ENCODE measurements around the gene TECPR1. TPM values are rescaled to one million over a fixed set of nuclear protein-coding genes. Genes with fewer than 3 reads are reported as not detected.

The TECPR1 gene
- total RNA-seq, 1 experiment from 2014 or later = 12.9 TPM

- no peaks in the 10 kb centered on the region for H3K9me3 Mint-ChIP-seq (ENCODE audit: low read depth, unreplicated experiment)
- H3K27ac Mint-ChIP-seq (ENCODE audit: unreplicated experiment) = no peak within 1 kb of the TSS
- no peak for TF ChIP-seq CTCF (IDR thresholded peaks at IDR 0.05; ENCODE audit: unreplicated experiment)
- intact Hi-C loops (cut with micrococcal nuclease; ENCODE audit: unreplicated experiment) = no loop called here
- CTCF ChIA-PET = no interaction called here
- H3K36me3 Mint-ChIP-seq (ENCODE audit: insufficient read depth, unreplicated experiment) = peaks cover 18% of the 10 kb centered on the region
- no TSS peak for BruUV-seq (replicated peaks)
- no peaks in the 10 kb centered on the region for H3K27me3 Mint-ChIP-seq (ENCODE audit: unreplicated experiment)
- no peaks in the 10 kb centered on the region for H3K4me1 Mint-ChIP-seq (ENCODE audit: low read depth, unreplicated experiment)
- peak; percentile 63 for DNase-seq
- H3K4me3 Mint-ChIP-seq (ENCODE audit: low read depth, unreplicated experiment) = peak within 1 kb of the TSS; percentile 65
These were observed 40.8 kb downstream of the TECPR1 start, which contains the start of gene BHLHA15 for GRCh38 chr7:98211221-98211675. Gene BHLHA15, plus strand, starts transcription at chr7:98211439. Its CDS starts 871 bp downstream, at chr7:98212310.

GRCh38 chr7:98210513-98211220, 41.4 kb downstream of the TECPR1 start:
- no peaks in the 10 kb centered on the region for H3K9me3 Mint-ChIP-seq (ENCODE audit: low read depth, unreplicated experiment)
- no peaks in the 10 kb centered on the region for H3K27me3 Mint-ChIP-seq (ENCODE audit: unreplicated experiment)
- CTCF ChIA-PET = no interaction called here
- BruUV-seq (replicated peaks) = no TSS peak
- intact Hi-C loops (cut with micrococcal nuclease; ENCODE audit: unreplicated experiment) = no loop called here
- H3K27ac Mint-ChIP-seq (ENCODE audit: unreplicated experiment) = no peak overlapping the region
- no peaks in the 10 kb centered on the region for H3K4me1 Mint-ChIP-seq (ENCODE audit: low read depth, unreplicated experiment)
- no peak for TF ChIP-seq CTCF (IDR thresholded peaks at IDR 0.05; ENCODE audit: unreplicated experiment)
- no peak for DNase-seq
- H3K36me3 Mint-ChIP-seq (ENCODE audit: insufficient read depth, unreplicated experiment) = peaks cover 18% of the 10 kb centered on the region
- peak overlapping the region; percentile 26 for H3K4me3 Mint-ChIP-seq (ENCODE audit: low read depth, unreplicated experiment)

- H3K27me3 Mint-ChIP-seq (ENCODE audit: unreplicated experiment) = no peaks in the 10 kb centered on the region
- no TSS peak for BruUV-seq (replicated peaks)
- H3K27ac Mint-ChIP-seq (ENCODE audit: unreplicated experiment) = no peak overlapping the region
- CTCF ChIA-PET = no interaction called here
- no peak overlapping the region for H3K4me3 Mint-ChIP-seq (ENCODE audit: low read depth, unreplicated experiment)
- no peaks in the 10 kb centered on the region for H3K4me1 Mint-ChIP-seq (ENCODE audit: low read depth, unreplicated experiment)
- TF ChIP-seq CTCF (IDR thresholded peaks at IDR 0.05; ENCODE audit: unreplicated experiment) = no peak
- peaks cover 18% of the 10 kb centered on the region for H3K36me3 Mint-ChIP-seq (ENCODE audit: insufficient read depth, unreplicated experiment)
- no peaks in the 10 kb centered on the region for H3K9me3 Mint-ChIP-seq (ENCODE audit: low read depth, unreplicated experiment)
- DNase-seq = no peak
- intact Hi-C loops (cut with micrococcal nuclease; ENCODE audit: unreplicated experiment) = no loop called here
These were observed 42.7 kb downstream of the TECPR1 start for GRCh38 chr7:98209166-98209920.

- no peak overlapping the region for H3K27ac Mint-ChIP-seq (ENCODE audit: unreplicated experiment)
- BruUV-seq (replicated peaks) = no TSS peak
- peaks cover 7% of the 10 kb centered on the region for H3K4me1 Mint-ChIP-seq (ENCODE audit: low read depth, unreplicated experiment)
- no peaks in the 10 kb centered on the region for H3K9me3 Mint-ChIP-seq (ENCODE audit: low read depth, unreplicated experiment)
- intact Hi-C loops (cut with micrococcal nuclease; ENCODE audit: unreplicated experiment) = no loop called here
- H3K36me3 Mint-ChIP-seq (ENCODE audit: insufficient read depth, unreplicated experiment) = peaks cover 14% of the 10 kb centered on the region
- no peak for TF ChIP-seq CTCF (IDR thresholded peaks at IDR 0.05; ENCODE audit: unreplicated experiment)
- H3K27me3 Mint-ChIP-seq (ENCODE audit: unreplicated experiment) = no peaks in the 10 kb centered on the region
- CTCF ChIA-PET = no interaction called here
- no peak for DNase-seq
- H3K4me3 Mint-ChIP-seq (ENCODE audit: low read depth, unreplicated experiment) = no peak overlapping the region
These were observed 45.3 kb downstream of the TECPR1 start for GRCh38 chr7:98206451-98207330.

Data from Calu3 (cell line).